Measurements from ENCODE around the gene INPP5F.

INPP5F gene

DNA sequence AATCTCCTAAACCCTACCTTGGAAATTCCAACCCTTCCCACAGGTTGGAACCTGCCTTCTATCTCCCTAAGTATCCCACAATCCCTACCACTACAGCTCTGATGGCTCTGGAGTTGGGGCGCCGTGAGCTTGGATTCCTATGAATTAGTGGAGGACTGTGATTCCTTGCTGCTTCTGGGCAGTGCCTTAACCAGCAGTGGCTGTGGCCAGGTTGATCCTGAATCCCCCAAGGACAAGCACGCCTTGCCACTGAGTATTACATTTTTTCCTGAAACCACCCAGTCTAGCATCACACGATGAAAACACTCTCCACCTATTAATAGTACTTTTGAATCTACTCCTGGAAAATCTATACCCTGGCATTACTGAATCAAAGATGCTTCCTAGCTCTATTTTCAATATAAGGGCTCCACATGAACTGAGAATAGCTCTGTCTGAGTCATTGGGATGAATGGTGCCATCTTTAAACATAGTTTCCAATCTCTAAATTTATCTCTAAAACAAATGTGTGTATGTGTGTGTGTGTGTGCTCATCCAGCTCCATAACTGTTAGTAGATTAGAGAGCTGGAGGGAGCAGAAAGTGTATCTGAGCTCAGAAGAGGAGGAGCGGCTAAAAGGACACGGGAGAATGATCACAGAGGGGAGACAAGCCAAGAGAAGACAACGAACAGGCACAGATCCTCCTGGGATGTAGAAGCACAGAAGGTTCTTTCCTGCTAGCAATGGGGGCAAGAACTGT is 11.9 kb upstream of the INPP5F start:
- Histone ChIP-seq H3K27ac (no peak overlapping the region), H2AFZ (ENCODE audit: low read depth) (no peak overlapping the region), H3K36me3 (ENCODE audit: insufficient read depth) (no peaks in the 10 kb centered on the region), H4K20me1 (ENCODE audit: insufficient read depth) (no peaks in the 10 kb centered on the region), H3K79me2 (ENCODE audit: insufficient read depth, low read depth) (no peaks in the 10 kb centered on the region), H3K4me1 (ENCODE audit: low read depth, poor library complexity, severe bottlenecking) (no peaks in the 10 kb centered on the region), H3K4me3 (IDR thresholded peaks at IDR 0.05; ENCODE audit: insufficient read depth, low read depth, low read length) (no peak overlapping the region), H3K9ac (no peak overlapping the region), H3K27me3 (ENCODE audit: insufficient read depth, low read depth) (no peaks in the 10 kb centered on the region), H3K4me2 (no peak overlapping the region)
- TF ChIP-seq, protein P1, sequence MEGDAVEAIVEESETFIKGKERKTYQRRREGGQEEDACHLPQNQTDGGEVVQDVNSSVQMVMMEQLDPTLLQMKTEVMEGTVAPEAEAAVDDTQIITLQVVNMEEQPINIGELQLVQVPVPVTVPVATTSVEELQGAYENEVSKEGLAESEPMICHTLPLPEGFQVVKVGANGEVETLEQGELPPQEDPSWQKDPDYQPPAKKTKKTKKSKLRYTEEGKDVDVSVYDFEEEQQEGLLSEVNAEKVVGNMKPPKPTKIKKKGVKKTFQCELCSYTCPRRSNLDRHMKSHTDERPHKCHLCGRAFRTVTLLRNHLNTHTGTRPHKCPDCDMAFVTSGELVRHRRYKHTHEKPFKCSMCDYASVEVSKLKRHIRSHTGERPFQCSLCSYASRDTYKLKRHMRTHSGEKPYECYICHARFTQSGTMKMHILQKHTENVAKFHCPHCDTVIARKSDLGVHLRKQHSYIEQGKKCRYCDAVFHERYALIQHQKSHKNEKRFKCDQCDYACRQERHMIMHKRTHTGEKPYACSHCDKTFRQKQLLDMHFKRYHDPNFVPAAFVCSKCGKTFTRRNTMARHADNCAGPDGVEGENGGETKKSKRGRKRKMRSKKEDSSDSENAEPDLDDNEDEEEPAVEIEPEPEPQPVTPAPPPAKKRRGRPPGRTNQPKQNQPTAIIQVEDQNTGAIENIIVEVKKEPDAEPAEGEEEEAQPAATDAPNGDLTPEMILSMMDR (conservative IDR thresholded peaks at IDR 0.05; ENCODE audit: low read depth, low read length) = no peak

DNA sequence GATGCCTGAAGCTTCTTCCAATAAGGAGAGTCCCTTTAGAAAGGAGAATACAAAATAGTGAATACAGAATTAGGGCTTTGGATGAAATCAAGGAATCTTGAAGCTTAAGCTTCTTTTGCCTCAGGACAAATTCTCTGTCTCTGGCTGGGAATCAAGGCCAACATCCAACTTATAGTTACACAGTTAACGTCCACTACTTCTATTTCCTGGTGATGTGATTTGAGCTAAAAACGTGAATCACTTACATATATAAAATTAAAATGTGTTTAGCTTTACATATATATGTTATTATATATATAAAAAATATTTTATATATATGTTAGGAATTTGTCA is 11.4 kb upstream of the INPP5F start:
- no peak overlapping the region for H3K4me3 ChIP-seq (IDR thresholded peaks at IDR 0.05; ENCODE audit: insufficient read depth, low read depth, low read length)
- no peaks in the 10 kb centered on the region for H3K36me3 ChIP-seq (ENCODE audit: insufficient read depth)
- TF ChIP-seq, protein P1 (conservative IDR thresholded peaks at IDR 0.05; ENCODE audit: low read depth, low read length) = no peak
- no peak overlapping the region for H2AFZ ChIP-seq (ENCODE audit: low read depth)
- no peak overlapping the region for H3K9ac ChIP-seq
- H3K4me2 ChIP-seq = no peak overlapping the region
- H3K4me1 ChIP-seq (ENCODE audit: low read depth, poor library complexity, severe bottlenecking) = no peaks in the 10 kb centered on the region
- no peaks in the 10 kb centered on the region for H3K27me3 ChIP-seq (ENCODE audit: insufficient read depth, low read depth)
- no peak overlapping the region for H3K27ac ChIP-seq
- no peaks in the 10 kb centered on the region for H3K79me2 ChIP-seq (ENCODE audit: insufficient read depth, low read depth)
- H4K20me1 ChIP-seq (ENCODE audit: insufficient read depth) = no peaks in the 10 kb centered on the region

DNA sequence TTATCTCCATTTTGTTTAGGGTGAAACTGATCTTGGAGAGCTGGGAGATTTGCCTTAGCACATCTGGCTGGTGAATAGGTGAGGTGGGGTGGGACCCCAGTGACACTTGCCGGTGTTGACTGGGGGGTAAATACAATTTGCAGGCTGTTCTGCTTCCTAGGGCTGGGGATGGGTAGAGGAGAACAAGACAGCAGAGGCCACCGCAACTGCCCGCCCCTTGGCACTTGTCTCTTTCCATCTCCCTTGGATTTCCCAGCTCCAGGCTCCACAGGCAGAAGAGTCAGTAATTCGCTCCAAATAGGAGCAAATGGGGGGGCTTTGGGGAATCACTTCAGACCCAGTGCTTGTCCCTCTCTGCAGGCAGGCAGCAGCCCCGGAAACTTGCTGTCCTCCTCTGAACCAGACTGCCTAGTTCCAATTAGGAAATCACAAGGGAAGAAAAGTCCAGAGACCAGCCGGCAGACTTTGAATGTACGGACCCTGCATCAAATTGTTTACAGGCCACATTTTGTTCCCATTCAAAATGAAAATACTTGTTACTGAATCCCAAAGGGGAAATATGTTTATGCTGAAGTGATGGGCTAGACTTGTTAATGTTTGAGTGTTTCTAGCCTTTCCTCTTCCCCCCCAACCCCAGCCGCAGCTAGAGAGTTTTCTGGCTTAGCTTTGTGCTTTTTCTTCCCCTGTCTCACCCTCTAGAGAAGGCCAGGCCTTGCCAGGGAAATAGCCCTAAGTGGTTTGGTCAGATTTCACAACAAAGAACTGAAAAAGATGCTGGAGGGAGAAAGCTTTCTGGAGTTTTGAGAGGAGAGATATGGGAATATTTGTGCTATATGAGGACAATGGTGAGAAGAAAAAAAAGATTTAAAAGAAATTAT is 10.0 kb upstream of the INPP5F start:
- Histone ChIP-seq H2AFZ (ENCODE audit: low read depth) (no peak overlapping the region), H4K20me1 (ENCODE audit: insufficient read depth) (no peaks in the 10 kb centered on the region), H3K4me2 (no peak overlapping the region), H3K27ac (no peak overlapping the region), H3K27me3 (ENCODE audit: insufficient read depth, low read depth) (no peaks in the 10 kb centered on the region), H3K79me2 (ENCODE audit: insufficient read depth, low read depth) (no peaks in the 10 kb centered on the region), H3K4me3 (IDR thresholded peaks at IDR 0.05; ENCODE audit: insufficient read depth, low read depth, low read length) (no peak overlapping the region), H3K4me1 (ENCODE audit: low read depth, poor library complexity, severe bottlenecking) (no peaks in the 10 kb centered on the region), H3K9ac (no peak overlapping the region), H3K36me3 (ENCODE audit: insufficient read depth) (no peaks in the 10 kb centered on the region)
- TF ChIP-seq, protein P1 (conservative IDR thresholded peaks at IDR 0.05; ENCODE audit: low read depth, low read length) = no peak

DNA sequence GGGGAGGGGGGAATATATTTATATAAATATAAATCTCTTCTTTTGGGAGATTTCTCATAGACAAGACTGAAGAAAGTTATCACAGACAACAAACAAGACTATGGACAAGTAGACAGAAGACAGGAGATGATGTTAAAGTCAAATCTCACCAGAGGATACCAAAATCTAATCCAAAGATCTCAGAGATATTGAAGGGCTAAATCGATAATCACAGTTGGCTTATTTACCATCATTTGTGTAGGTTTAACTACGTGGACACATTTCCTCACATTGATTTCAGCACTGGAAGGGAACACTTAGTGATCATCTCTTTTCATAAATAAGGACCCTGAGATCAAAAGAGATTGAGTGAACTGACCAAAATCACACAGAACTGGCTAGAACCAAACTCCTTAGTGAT is 2.7 kb upstream of the INPP5F start:
- no peaks in the 10 kb centered on the region for H4K20me1 ChIP-seq (ENCODE audit: insufficient read depth)
- H3K4me2 ChIP-seq = no peak overlapping the region
- no peak overlapping the region for H3K4me3 ChIP-seq (IDR thresholded peaks at IDR 0.05; ENCODE audit: insufficient read depth, low read depth, low read length)
- H3K36me3 ChIP-seq (ENCODE audit: insufficient read depth) = no peaks in the 10 kb centered on the region
- no peak overlapping the region for H3K9ac ChIP-seq
- peaks cover 14% of the 10 kb centered on the region; the same call in 1 of the 2 replicates for H3K79me2 ChIP-seq (ENCODE audit: insufficient read depth, low read depth)
- TF ChIP-seq, protein P1 (conservative IDR thresholded peaks at IDR 0.05; ENCODE audit: low read depth, low read length) = no peak
- no peak overlapping the region for H2AFZ ChIP-seq (ENCODE audit: low read depth)
- H3K27ac ChIP-seq = no peak overlapping the region
- peaks cover 28% of the 10 kb centered on the region for H3K4me1 ChIP-seq (ENCODE audit: low read depth, poor library complexity, severe bottlenecking)
- no peaks in the 10 kb centered on the region for H3K27me3 ChIP-seq (ENCODE audit: insufficient read depth, low read depth)

Measured in KMS-11 (cell line).